ENCODE data around the gene FAM151B. TPM values are rescaled to one million over a fixed set of nuclear protein-coding genes. Genes with fewer than 3 reads are reported as not detected.

Gene FAM151B
- total and polyA plus RNA-seq, 2 experiments from 2014 or later = 0.55 TPM; not detected in 1

GRCh38 chr5:80502800-80503199 lies 14.9 kb downstream of the FAM151B start:
- Mint-ChIP-seq H3K27ac (no peak overlapping the region), H3K9me3 (no peaks in the 10 kb centered on the region; the same call in 2 of the 3 replicates), H3K4me1 (peaks cover 9% of the 10 kb centered on the region), H3K36me3 (ENCODE audit: low read depth) (no peaks in the 10 kb centered on the region), H3K27me3 (ENCODE audit: insufficient read depth, low read depth, poor library complexity) (peaks cover 2% of the 10 kb centered on the region), H3K4me3 (no peak overlapping the region)
- Histone ChIP-seq H3K36me3 (ENCODE audit: insufficient read depth) (no peaks in the 10 kb centered on the region), H3K4me1 (ENCODE audit: insufficient read depth) (no peaks in the 10 kb centered on the region), H3K4me2 (no peak overlapping the region), H2AFZ (no peak overlapping the region), H3K4me3 (no peak overlapping the region), H4K20me1 (replicated peaks; ENCODE audit: insufficient read depth) (no peaks in the 10 kb centered on the region), H3F3A (replicated peaks; ENCODE audit: low read depth) (no peaks in the 10 kb centered on the region), H3K79me2 (replicated peaks; ENCODE audit: insufficient read depth) (no peaks in the 10 kb centered on the region), H3K9me2 (ENCODE audit: insufficient read depth) (no peaks in the 10 kb centered on the region), H3K27me3 (ENCODE audit: insufficient read depth) (no peaks in the 10 kb centered on the region), H3K27ac (ENCODE audit: low read depth) (no peak overlapping the region)
- DNase-seq (ENCODE audit: low spot score) = no peak
- TF ChIP-seq REST (IDR thresholded peaks at IDR 0.05; ENCODE audit: unreplicated experiment) = no peak
- TF ChIP-seq ZNF331 (CRISPR knock-in tag; IDR thresholded peaks at IDR 0.05; ENCODE audit: low read depth) = no peak
- TF ChIP-seq CTCF (conservative IDR thresholded peaks at IDR 0.05; ENCODE audit: low read depth in 2 of 2) = no peak
- no peak for TF ChIP-seq POLR2AphosphoS5 (IDR thresholded peaks at IDR 0.05; ENCODE audit: low read depth)
- TF ChIP-seq JUNB (IDR thresholded peaks at IDR 0.05; ENCODE audit: unreplicated experiment) = no peak
- TF ChIP-seq ETS1 (IDR thresholded peaks at IDR 0.05) = no peak
- TF ChIP-seq EZH2phosphoT487 (IDR thresholded peaks at IDR 0.05; ENCODE audit: unreplicated experiment) = no peak
- TF ChIP-seq STAT1 (IDR thresholded peaks at IDR 0.05; ENCODE audit: unreplicated experiment) = no peak
- TF ChIP-seq CREB1 (CRISPR knock-in tag; IDR thresholded peaks at IDR 0.05; ENCODE audit: low read depth) = no peak
- no peak for TF ChIP-seq ZNF462 (CRISPR knock-in tag; IDR thresholded peaks at IDR 0.05)
- TF ChIP-seq ZNF114 (CRISPR knock-in tag; IDR thresholded peaks at IDR 0.05) = no peak
- no peak for TF ChIP-seq EZH2 (IDR thresholded peaks at IDR 0.05; ENCODE audit: low read depth, unreplicated experiment)
- ATAC-seq = no peak

Measured in GM23338 (cell line).